Mucosa of descending colon (tissue), 3 donors: ENCODE results near the gene MCM9. TPM values are rescaled to one million over a fixed set of nuclear protein-coding genes. Genes with fewer than 3 reads are reported as not detected.

Experiments
- ATAC-seq: fragments of 200-7000 bp; cut with Tn5 transposase; one replicate; pipeline ENCODE4 v1.9.1; 2020; ENCODE audit warnings: mild to moderate bottlenecking, moderate library complexity
- DNase-seq, 3 donors: peaks; one replicate each; pipeline ENCODE4 v3.0.0-alpha.2; 2020
- H3K36me3 ChIP-seq: fragments of 200-600 bp; one replicate; pipeline ENCODE4 v1.8.0; 2021; ENCODE audit warnings: low read depth, mild to moderate bottlenecking
- H3K4me1 ChIP-seq: fragments of 200-600 bp; one replicate; pipeline ENCODE4 v1.8.0; 2021; ENCODE audit warnings: low read depth, mild to moderate bottlenecking
- H3K4me3 ChIP-seq: fragments of 200-600 bp; one replicate; pipeline ENCODE4 v1.8.0; 2021; ENCODE audit warnings: mild to moderate bottlenecking
- H3K9me3 ChIP-seq: fragments of 200-600 bp; one replicate; pipeline ENCODE4 v1.8.0; 2021; ENCODE audit warnings: mild to moderate bottlenecking
- CTCF ChIP-seq: fragments of 200-600 bp; IDR thresholded peaks from one replicate; pipeline ENCODE4 v1.8.0; 2022; ENCODE audit warnings: antibody characterized with exemption, mild to moderate bottlenecking
- intact Hi-C, 2 donors: fragments of 100-400 bp; cut with DNase I in 1 of 2; cut with micrococcal nuclease in 1 of 2; formaldehyde crosslinking; loops; one replicate each; pipeline versions ENCODE4 v1.11.0 to v1.11.1; 2022; cut with DNase I, micrococcal nuclease
- total RNA-seq, 3 donors: library from RNA; stranded (reverse); fragmentation: NEBNext Ultra II Directional in 2 of 3; extraction: Animal tissue kit (Norgen Biotek cat#: 25700) in 2 of 3; gene quantifications; one replicate each; pipeline versions ENCODE4 v1.2.1 to v1.2.4, GENCODE V29; 2021 to 2023
- donor health status: DM: no; HTN: no; CAD: no; lungs with moderate emphysema.
- donor health status: DM: no; HTN: no; CAD: no.
- donor health status: DM: no; HTN: yes; CAD: no.

Gene MCM9
- total RNA-seq, 3 donors from 2014 or later: 15.7 to 26.3 (median 20.9) TPM

- Histone ChIP-seq H3K36me3 (no peaks in the 10 kb centered on the region), H3K9me3 (no peaks in the 10 kb centered on the region), H3K4me3 (no peak overlapping the region), H3K4me1 (no peaks in the 10 kb centered on the region)
- TF ChIP-seq CTCF: no peak
- DNase-seq (no peak), ATAC-seq (no peak)
- intact Hi-C loops: no loop called here
Observed at GRCh38 chr6:118825661-118826060, 109.3 kb downstream of the MCM9 start.

GRCh38 chr6:118815495-118815894 is 119.5 kb downstream of the MCM9 start:
- intact Hi-C loops: no loop called here
- Histone ChIP-seq H3K9me3 (no peaks in the 10 kb centered on the region), H3K4me3 (no peak overlapping the region), H3K36me3 (no peaks in the 10 kb centered on the region), H3K4me1 (no peaks in the 10 kb centered on the region)
- no peak for DNase-seq
- no peak for TF ChIP-seq CTCF
- no peak for ATAC-seq

- Histone ChIP-seq H3K9me3 (no peaks in the 10 kb centered on the region), H3K4me1 (no peaks in the 10 kb centered on the region), H3K36me3 (no peaks in the 10 kb centered on the region), H3K4me3 (no peak overlapping the region)
- intact Hi-C loops: no loop called here
- DNase-seq: no peak
- no peak for ATAC-seq
- no peak for TF ChIP-seq CTCF
Observed at GRCh38 chr6:118813775-118814174, 121.2 kb downstream of the MCM9 start.

- Histone ChIP-seq H3K9me3 (no peaks in the 10 kb centered on the region), H3K4me3 (no peak overlapping the region), H3K36me3 (no peaks in the 10 kb centered on the region), H3K4me1 (no peaks in the 10 kb centered on the region)
- intact Hi-C loops: no loop called here
- ATAC-seq (no peak), DNase-seq (no peak)
- TF ChIP-seq CTCF: no peak
Observed at GRCh38 chr6:118812970-118813369, 122.0 kb downstream of the MCM9 start.

- Histone ChIP-seq H3K4me3 (no peak overlapping the region), H3K9me3 (no peaks in the 10 kb centered on the region), H3K4me1 (no peaks in the 10 kb centered on the region), H3K36me3 (no peaks in the 10 kb centered on the region)
- ATAC-seq (peak; percentile 90), DNase-seq (peak in 2 of 3 donors; percentile 47 to 60)
- TF ChIP-seq CTCF: no peak
- intact Hi-C loops: no loop called here
Observed at GRCh38 chr6:118810420-118811027, 124.4 kb downstream of the MCM9 start.
